ENCODE results near the gene API5. TPM values are rescaled to one million over a fixed set of nuclear protein-coding genes. Genes with fewer than 3 reads are reported as not detected.

The API5 gene
- 60.1 and 80.9 TPM in 2 replicates for polyA plus RNA-seq (2012; rRNA removed)
- 81.5 and 93.0 TPM in 2 replicates for polyA plus RNA-seq (2012; cell fraction: cytosol; rRNA removed)
- 30.8 and 48.6 TPM in 2 replicates for polyA plus RNA-seq (2012; cell fraction: nucleus; rRNA removed)

GRCh38 chr11:43311791-43312607 is at the start of gene API5:
Gene API5, plus strand, starts transcription at chr11:43311996. Its CDS starts 132 bp downstream, at chr11:43312128.
- H3K9ac ChIP-seq = peak within 1 kb of the TSS; percentile 94
- DNase-seq = peak; percentile 91
- H2AFZ ChIP-seq (ENCODE audit: low read depth) = peak within 1 kb of the TSS; percentile 97
- H3F3A ChIP-seq (replicated peaks; ENCODE audit: insufficient read depth) = peaks cover 4% of the 10 kb centered on the region
- no peaks in the 10 kb centered on the region for H3K36me3 ChIP-seq (replicated peaks in 1 of 2; ENCODE audit: control insufficient read depth in 1 of 2, insufficient read depth in 2 of 2, low read length in 1 of 2)
- 0% methylated on average over 27 of the region's 60 CpGs for WGBS (ENCODE audit: low lambda C conversion rate)
- peaks cover 44% of the 10 kb centered on the region for H4K20me1 ChIP-seq (ENCODE audit: insufficient read depth)
- ChIA-PET CTCF (interaction anchor here (0.6 to 1.9 kb wide), 19 partner anchors 10 to 174 kb away, joined by 3 to 11 read pairs (median 4); partner anchors contain the start of gene TTC17), POLR2A (interaction anchor here (1.1 to 1.7 kb wide), 2 partner anchors 47 to 107 kb away, joined by 3 to 9 read pairs; partner anchors contain the start of gene TTC17)
- H3K9me2 ChIP-seq = no peaks in the 10 kb centered on the region
- no peaks in the 10 kb centered on the region for H3K9me3 ChIP-seq
- H3K79me2 ChIP-seq (ENCODE audit: insufficient read depth) = peaks cover 52% of the 10 kb centered on the region
- H3K27ac ChIP-seq (ENCODE audit: low read depth in 2 of 2, low read length in 1 of 2) = peak within 1 kb of the TSS; percentile 81 to 83
- H3K4me2 ChIP-seq = peak within 1 kb of the TSS; percentile 73
- peaks cover 9 to 17% of the 10 kb centered on the region in 2 experiments; a peak in 3 of 4 replicates for H3K4me1 ChIP-seq (ENCODE audit: control insufficient read depth in 1 of 2, insufficient read depth in 2 of 2, low read depth in 1 of 2, low read length in 1 of 2)
- peak within 1 kb of the TSS; percentile 82 to 97 for H3K4me3 ChIP-seq (ENCODE audit: low read depth in 2 of 2, low read length in 1 of 2)
- H3K27me3 ChIP-seq (ENCODE audit: insufficient read depth) = no peaks in the 10 kb centered on the region
- TF ChIP-seq, protein P1, sequence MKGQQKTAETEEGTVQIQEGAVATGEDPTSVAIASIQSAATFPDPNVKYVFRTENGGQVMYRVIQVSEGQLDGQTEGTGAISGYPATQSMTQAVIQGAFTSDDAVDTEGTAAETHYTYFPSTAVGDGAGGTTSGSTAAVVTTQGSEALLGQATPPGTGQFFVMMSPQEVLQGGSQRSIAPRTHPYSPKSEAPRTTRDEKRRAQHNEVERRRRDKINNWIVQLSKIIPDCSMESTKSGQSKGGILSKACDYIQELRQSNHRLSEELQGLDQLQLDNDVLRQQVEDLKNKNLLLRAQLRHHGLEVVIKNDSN (IDR thresholded peaks at IDR 0.05; ENCODE audit: borderline replicate concordance, low read depth) = no peak
- TF ChIP-seq NRF1 (IDR thresholded peaks at IDR 0.05; ENCODE audit: low read depth, low read length) (peak; percentile 63), FOSL2 (IDR thresholded peaks at IDR 0.05; ENCODE audit: borderline replicate concordance, low read depth) (no peak), GABPA (IDR thresholded peaks at IDR 0.05; ENCODE audit: low read depth) (no peak), POLR2AphosphoS5 (IDR thresholded peaks at IDR 0.05; ENCODE audit: low read depth, low read length) (peak; percentile 81), CHD2 (IDR thresholded peaks at IDR 0.05; ENCODE audit: low read length, partially characterized antibody) (peak; percentile 85), NFIC (IDR thresholded peaks at IDR 0.05; ENCODE audit: borderline replicate concordance) (no peak), MXI1 (IDR thresholded peaks at IDR 0.05; ENCODE audit: low read depth, low read length) (peak; percentile 81; the same call in 1 of the 2 replicates), TAF1 (IDR thresholded peaks at IDR 0.05; ENCODE audit: borderline replicate concordance, low read depth, low read length) (peak; percentile 95), TEAD4 (IDR thresholded peaks at IDR 0.05; ENCODE audit: borderline replicate concordance, insufficient read depth) (no peak), FOXM1 (IDR thresholded peaks at IDR 0.05; ENCODE audit: low read depth) (no peak), GATA2 (CRISPR knock-in tag; IDR thresholded peaks at IDR 0.05) (no peak), RFX5 (IDR thresholded peaks at IDR 0.05; ENCODE audit: low read length) (no peak), JUND (IDR thresholded peaks at IDR 0.05) (no peak), RXRA (IDR thresholded peaks at IDR 0.05; ENCODE audit: borderline replicate concordance, low read depth) (no peak), EP300 (IDR thresholded peaks at IDR 0.05; ENCODE audit: borderline replicate concordance in 1 of 2, low read depth in 1 of 2, low read length in 1 of 2) (peak in 1 of 2 experiments; percentile 46; a peak in 2 of 4 replicates), FOXJ3 (CRISPR knock-in tag; IDR thresholded peaks at IDR 0.05) (no peak), ELF1 (IDR thresholded peaks at IDR 0.05) (no peak), RAD21 (IDR thresholded peaks at IDR 0.05; ENCODE audit: low read length) (no peak; the same call in 1 of the 2 replicates), YY1 (IDR thresholded peaks at IDR 0.05; ENCODE audit: low read depth) (no peak; the same call in 1 of the 2 replicates), TCF12 (IDR thresholded peaks at IDR 0.05) (peak; percentile 56)
- TF ChIP-seq, protein P2, sequence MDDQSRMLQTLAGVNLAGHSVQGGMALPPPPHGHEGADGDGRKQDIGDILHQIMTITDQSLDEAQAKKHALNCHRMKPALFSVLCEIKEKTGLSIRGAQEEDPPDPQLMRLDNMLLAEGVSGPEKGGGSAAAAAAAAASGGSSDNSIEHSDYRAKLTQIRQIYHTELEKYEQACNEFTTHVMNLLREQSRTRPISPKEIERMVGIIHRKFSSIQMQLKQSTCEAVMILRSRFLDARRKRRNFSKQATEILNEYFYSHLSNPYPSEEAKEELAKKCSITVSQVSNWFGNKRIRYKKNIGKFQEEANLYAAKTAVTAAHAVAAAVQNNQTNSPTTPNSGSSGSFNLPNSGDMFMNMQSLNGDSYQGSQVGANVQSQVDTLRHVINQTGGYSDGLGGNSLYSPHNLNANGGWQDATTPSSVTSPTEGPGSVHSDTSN (IDR thresholded peaks at IDR 0.05) = peak; percentile 51; the same call in 1 of the 2 replicates
- TF ChIP-seq, protein P3, sequence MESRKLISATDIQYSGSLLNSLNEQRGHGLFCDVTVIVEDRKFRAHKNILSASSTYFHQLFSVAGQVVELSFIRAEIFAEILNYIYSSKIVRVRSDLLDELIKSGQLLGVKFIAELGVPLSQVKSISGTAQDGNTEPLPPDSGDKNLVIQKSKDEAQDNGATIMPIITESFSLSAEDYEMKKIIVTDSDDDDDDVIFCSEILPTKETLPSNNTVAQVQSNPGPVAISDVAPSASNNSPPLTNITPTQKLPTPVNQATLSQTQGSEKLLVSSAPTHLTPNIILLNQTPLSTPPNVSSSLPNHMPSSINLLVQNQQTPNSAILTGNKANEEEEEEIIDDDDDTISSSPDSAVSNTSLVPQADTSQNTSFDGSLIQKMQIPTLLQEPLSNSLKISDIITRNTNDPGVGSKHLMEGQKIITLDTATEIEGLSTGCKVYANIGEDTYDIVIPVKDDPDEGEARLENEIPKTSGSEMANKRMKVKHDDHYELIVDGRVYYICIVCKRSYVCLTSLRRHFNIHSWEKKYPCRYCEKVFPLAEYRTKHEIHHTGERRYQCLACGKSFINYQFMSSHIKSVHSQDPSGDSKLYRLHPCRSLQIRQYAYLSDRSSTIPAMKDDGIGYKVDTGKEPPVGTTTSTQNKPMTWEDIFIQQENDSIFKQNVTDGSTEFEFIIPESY (IDR thresholded peaks at IDR 0.05; ENCODE audit: borderline replicate concordance, low read depth) = no peak
- TF ChIP-seq, protein P4, sequence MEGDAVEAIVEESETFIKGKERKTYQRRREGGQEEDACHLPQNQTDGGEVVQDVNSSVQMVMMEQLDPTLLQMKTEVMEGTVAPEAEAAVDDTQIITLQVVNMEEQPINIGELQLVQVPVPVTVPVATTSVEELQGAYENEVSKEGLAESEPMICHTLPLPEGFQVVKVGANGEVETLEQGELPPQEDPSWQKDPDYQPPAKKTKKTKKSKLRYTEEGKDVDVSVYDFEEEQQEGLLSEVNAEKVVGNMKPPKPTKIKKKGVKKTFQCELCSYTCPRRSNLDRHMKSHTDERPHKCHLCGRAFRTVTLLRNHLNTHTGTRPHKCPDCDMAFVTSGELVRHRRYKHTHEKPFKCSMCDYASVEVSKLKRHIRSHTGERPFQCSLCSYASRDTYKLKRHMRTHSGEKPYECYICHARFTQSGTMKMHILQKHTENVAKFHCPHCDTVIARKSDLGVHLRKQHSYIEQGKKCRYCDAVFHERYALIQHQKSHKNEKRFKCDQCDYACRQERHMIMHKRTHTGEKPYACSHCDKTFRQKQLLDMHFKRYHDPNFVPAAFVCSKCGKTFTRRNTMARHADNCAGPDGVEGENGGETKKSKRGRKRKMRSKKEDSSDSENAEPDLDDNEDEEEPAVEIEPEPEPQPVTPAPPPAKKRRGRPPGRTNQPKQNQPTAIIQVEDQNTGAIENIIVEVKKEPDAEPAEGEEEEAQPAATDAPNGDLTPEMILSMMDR (IDR thresholded peaks at IDR 0.05) = peak; percentile 78
- TF ChIP-seq, protein P5, sequence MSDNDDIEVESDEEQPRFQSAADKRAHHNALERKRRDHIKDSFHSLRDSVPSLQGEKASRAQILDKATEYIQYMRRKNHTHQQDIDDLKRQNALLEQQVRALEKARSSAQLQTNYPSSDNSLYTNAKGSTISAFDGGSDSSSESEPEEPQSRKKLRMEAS (IDR thresholded peaks at IDR 0.05; ENCODE audit: low read depth) = peak; percentile 42; the same call in 1 of the 2 replicates
